NB4 (cell line): Measurements from ENCODE around the gene KRT27.

Source experiments
- TF ChIP-seq, protein P1 (sequence below): IDR thresholded peaks from 2 replicates; pipeline ENCODE4 v1.6.1; 2011; ENCODE audit warnings: low read depth, low read length
- TF ChIP-seq, protein P2 (sequence below): IDR thresholded peaks from one replicate; pipeline ENCODE4 v1.5.1; 2012; ENCODE audit warnings: low read depth, low read length

DNA sequence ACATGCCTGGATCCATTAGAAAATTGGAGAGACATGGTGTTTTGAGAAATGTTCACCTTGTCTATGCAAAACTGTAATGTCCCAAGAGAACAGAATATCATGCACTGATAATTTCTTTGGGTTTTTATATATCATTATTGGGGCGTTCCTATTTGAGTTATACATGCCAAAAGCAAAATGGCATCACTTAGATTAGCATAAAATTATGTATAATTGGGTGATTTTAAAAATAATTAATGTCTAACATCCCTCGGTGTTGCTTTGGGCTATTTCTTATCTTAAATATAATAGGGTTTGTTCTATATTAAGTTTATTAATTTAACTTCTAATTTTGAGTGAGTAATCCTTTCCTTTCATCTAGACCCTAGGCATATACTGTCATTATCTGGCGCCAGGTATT lies 17.5 kb upstream of the KRT27 start, which contains the start of gene KRT28:
- TF ChIP-seq, protein P1, sequence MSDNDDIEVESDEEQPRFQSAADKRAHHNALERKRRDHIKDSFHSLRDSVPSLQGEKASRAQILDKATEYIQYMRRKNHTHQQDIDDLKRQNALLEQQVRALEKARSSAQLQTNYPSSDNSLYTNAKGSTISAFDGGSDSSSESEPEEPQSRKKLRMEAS: no peak
- TF ChIP-seq, protein P2, sequence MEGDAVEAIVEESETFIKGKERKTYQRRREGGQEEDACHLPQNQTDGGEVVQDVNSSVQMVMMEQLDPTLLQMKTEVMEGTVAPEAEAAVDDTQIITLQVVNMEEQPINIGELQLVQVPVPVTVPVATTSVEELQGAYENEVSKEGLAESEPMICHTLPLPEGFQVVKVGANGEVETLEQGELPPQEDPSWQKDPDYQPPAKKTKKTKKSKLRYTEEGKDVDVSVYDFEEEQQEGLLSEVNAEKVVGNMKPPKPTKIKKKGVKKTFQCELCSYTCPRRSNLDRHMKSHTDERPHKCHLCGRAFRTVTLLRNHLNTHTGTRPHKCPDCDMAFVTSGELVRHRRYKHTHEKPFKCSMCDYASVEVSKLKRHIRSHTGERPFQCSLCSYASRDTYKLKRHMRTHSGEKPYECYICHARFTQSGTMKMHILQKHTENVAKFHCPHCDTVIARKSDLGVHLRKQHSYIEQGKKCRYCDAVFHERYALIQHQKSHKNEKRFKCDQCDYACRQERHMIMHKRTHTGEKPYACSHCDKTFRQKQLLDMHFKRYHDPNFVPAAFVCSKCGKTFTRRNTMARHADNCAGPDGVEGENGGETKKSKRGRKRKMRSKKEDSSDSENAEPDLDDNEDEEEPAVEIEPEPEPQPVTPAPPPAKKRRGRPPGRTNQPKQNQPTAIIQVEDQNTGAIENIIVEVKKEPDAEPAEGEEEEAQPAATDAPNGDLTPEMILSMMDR: no peak
